Mesenchymal stem cell (in vitro differentiated cells and primary cell): ENCODE results near the gene BTBD16. TPM values are rescaled to one million over a fixed set of nuclear protein-coding genes. Genes with fewer than 3 reads are reported as not detected.

Experiments
- DNase-seq: peaks from one replicate; pipeline ENCODE4 v3.0.0-alpha.2; 2013
- H2AFZ ChIP-seq: one replicate; pipeline ENCODE4 v1.6.1; 2013; ENCODE audit warnings: low read depth, mild to moderate bottlenecking, control low read depth, inconsistent platforms, low read length, moderate library complexity
- H2AK5ac ChIP-seq: 2 replicates; pipeline ENCODE4 v1.6.1; 2013; ENCODE audit warnings: low read length, moderate library complexity, mild to moderate bottlenecking, inconsistent platforms; ENCODE audit not compliant: severe bottlenecking
- H2BK120ac ChIP-seq: one replicate; pipeline ENCODE4 v1.6.1; 2013; ENCODE audit warnings: low read depth, mild to moderate bottlenecking, inconsistent platforms, low read length, moderate library complexity
- H2BK12ac ChIP-seq, 2 experiments: one replicate each; pipeline ENCODE4 v1.6.1; 2013; ENCODE audit warnings: inconsistent platforms in 2 of 2, low read length in 2 of 2, mild to moderate bottlenecking in 2 of 2, moderate library complexity in 2 of 2, control low read depth in 1 of 2
- H2BK15ac ChIP-seq: one replicate; pipeline ENCODE4 v1.6.1; 2013; ENCODE audit warnings: mild to moderate bottlenecking, low read depth, inconsistent platforms; ENCODE audit not compliant: poor library complexity, severe bottlenecking
- H2BK5ac ChIP-seq: 2 replicates; pipeline ENCODE4 v1.6.1; 2013; ENCODE audit warnings: low read depth, mild to moderate bottlenecking, low read length, control low read depth, inconsistent platforms; ENCODE audit not compliant: poor library complexity, severe bottlenecking
- H3K14ac ChIP-seq, 2 experiments: one replicate each; pipeline ENCODE4 v1.6.1; 2013; ENCODE audit warnings: inconsistent platforms in 2 of 2, low read length in 2 of 2, control low read depth in 1 of 2, mild to moderate bottlenecking in 1 of 2, moderate library complexity in 1 of 2
- H3K18ac ChIP-seq, 2 experiments: one replicate each; pipeline ENCODE4 v1.6.1; 2013; ENCODE audit warnings: inconsistent platforms in 2 of 2, low read length in 2 of 2, control low read depth in 1 of 2, low read depth in 1 of 2, mild to moderate bottlenecking in 1 of 2
- H3K23ac ChIP-seq, 2 experiments: one replicate each; pipeline ENCODE4 v1.6.1; 2013; ENCODE audit warnings: inconsistent platforms in 2 of 2, low read length in 2 of 2, mild to moderate bottlenecking in 2 of 2, moderate library complexity in 2 of 2, control low read depth in 1 of 2
- H3K27ac ChIP-seq: 2 replicates; pipeline ENCODE4 v1.5.1; 2013; ENCODE audit warnings: mild to moderate bottlenecking, moderate library complexity, low read length, control low read depth, inconsistent platforms; ENCODE audit not compliant: poor library complexity, severe bottlenecking
- H3K27me3 ChIP-seq, 2 experiments: 2 replicates each; pipeline versions ENCODE4 v1.6.1 to v1.7.0; 2013; ENCODE audit warnings: low read length in 2 of 2, mild to moderate bottlenecking in 2 of 2, moderate library complexity in 2 of 2, control low read depth in 1 of 2, inconsistent platforms in 1 of 2; ENCODE audit not compliant: control insufficient read depth in 1 of 2, insufficient read depth in 1 of 2
- H3K36me3 ChIP-seq, 2 experiments: 2 replicates each; pipeline versions ENCODE4 v1.6.1 to v1.7.0; 2013; ENCODE audit warnings: low read length in 2 of 2, control low read depth in 1 of 2, inconsistent platforms in 1 of 2, low read depth in 1 of 2, mild to moderate bottlenecking in 1 of 2; ENCODE audit not compliant: insufficient read depth in 2 of 2, control insufficient read depth in 1 of 2
- H3K4ac ChIP-seq, 2 experiments: one replicate each; pipeline ENCODE4 v1.6.1; 2013; ENCODE audit warnings: inconsistent platforms in 2 of 2, low read length in 2 of 2, mild to moderate bottlenecking in 2 of 2, moderate library complexity in 2 of 2, control low read depth in 1 of 2, low read depth in 1 of 2
- H3K4me1 ChIP-seq: 2 replicates; pipeline ENCODE4 v1.6.1; 2013; ENCODE audit warnings: low read depth, low read length, control low read depth; ENCODE audit not compliant: control insufficient read depth, insufficient read depth
- H3K4me2 ChIP-seq: 2 replicates; pipeline ENCODE4 v1.6.1; 2013; ENCODE audit warnings: low read length, mild to moderate bottlenecking, inconsistent platforms; ENCODE audit not compliant: poor library complexity, severe bottlenecking
- H3K4me3 ChIP-seq, 2 experiments: 2 replicates each; pipeline versions ENCODE4 v1.5.1 to v1.7.0; 2013; ENCODE audit warnings: low read length in 2 of 2, mild to moderate bottlenecking in 2 of 2, control low read depth in 1 of 2, low read depth in 1 of 2; ENCODE audit not compliant: insufficient read depth in 1 of 2
- H3K79me1 ChIP-seq: replicated peaks from 2 replicates; pipeline ENCODE4 v1.6.1; 2013; ENCODE audit warnings: mild to moderate bottlenecking, control low read depth, low read length, inconsistent platforms; ENCODE audit not compliant: poor library complexity, severe bottlenecking
- H3K9ac ChIP-seq: 2 replicates; pipeline ENCODE4 v1.7.0; 2013; ENCODE audit warnings: mild to moderate bottlenecking, low read length, moderate library complexity
- H3K9me3 ChIP-seq: 2 replicates; pipeline ENCODE4 v1.7.0; 2013; ENCODE audit warnings: mild to moderate bottlenecking, low read length; ENCODE audit not compliant: control insufficient read depth
- H4K8ac ChIP-seq: one replicate; pipeline ENCODE4 v1.6.1; 2013; ENCODE audit warnings: inconsistent platforms, mild to moderate bottlenecking, low read length, moderate library complexity
- H4K91ac ChIP-seq: one replicate; pipeline ENCODE4 v1.6.1; 2013; ENCODE audit warnings: mild to moderate bottlenecking, low read length, inconsistent platforms
- WGBS: methylation state at CpG from one replicate; pipeline ENCODE4 v1.1.7; 2013; ENCODE audit warnings: mixed read lengths; 5-methylcytosine and 5-hydroxymethylcytosine counted together
- polyA plus RNA-seq, 2 experiments: library from polyadenylated mRNA; stranded (reverse); fragments of 200-250 nt; gene quantifications; one replicate each; pipeline ENCODE4 v1.2.3, GENCODE V29; 2013

The BTBD16 gene
- not detected for polyA plus RNA-seq (2013, experiment 1 of 2)
- polyA plus RNA-seq (2013, experiment 2 of 2), result not detected

DNA sequence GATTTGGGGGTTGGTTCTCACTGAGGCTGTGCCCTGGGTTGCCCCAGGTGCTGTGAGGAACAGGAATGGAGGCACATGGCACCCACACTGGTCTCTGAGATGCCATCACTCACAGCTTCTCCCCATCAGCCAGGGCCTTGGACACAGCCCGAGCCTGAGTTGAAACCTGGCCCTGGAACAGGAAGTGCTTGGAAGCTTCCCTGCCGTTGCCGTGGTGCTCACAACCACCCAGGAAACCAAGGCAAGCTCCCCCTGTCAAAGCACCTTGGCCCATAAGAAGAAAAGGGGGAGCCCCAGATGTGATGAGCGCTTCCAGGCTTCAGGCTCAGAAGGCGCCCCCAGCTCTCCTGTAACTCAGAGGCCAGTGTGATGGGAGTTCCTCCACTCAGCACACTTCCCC lies at the start of gene BTBD16:
BTBD16 (plus strand) TSS at position 221 of the 400 bp plus-strand sequence. CDS start 3,786 bp downstream, outside the sequence.
- no peak within 1 kb of the TSS for H2BK12ac ChIP-seq
- WGBS, result 80% methylated on average over 5 of the region's 5 CpGs

DNA sequence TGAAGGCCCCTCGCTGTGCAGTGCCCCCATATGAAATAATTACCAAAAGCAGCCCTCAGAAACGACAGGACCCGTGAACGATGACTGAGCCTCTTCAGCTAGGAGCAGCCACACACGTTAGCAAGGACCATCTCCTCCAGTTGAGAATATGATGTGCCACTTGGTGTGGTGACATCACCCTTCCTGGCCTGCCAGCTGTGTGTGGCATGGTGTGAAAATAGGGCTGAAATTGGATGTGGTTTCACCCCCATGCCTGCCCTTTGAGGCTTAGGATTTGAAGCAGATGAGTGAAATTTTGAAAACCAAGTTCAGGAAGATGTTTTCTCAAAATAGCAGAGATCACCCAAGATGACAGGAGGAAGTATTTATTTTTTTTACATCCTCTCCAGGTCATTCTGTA lies 49.1 kb upstream of the BTBD16 start:
- peaks cover 41 to 47% of the 10 kb centered on the region in 2 experiments for H3K36me3 ChIP-seq
- H2BK15ac ChIP-seq, result no peak overlapping the region
- 88% methylated on average over 5 of the region's 5 CpGs for WGBS
- H3K4ac ChIP-seq, result no peak overlapping the region
- H3K23ac ChIP-seq, result no peak overlapping the region
- no peak overlapping the region for H2BK5ac ChIP-seq
- peaks cover 4% of the 10 kb centered on the region for H3K4me1 ChIP-seq
- no peak for DNase-seq
- no peak overlapping the region for H4K8ac ChIP-seq
- H3K18ac ChIP-seq, result no peak overlapping the region
- peaks cover 2% of the 10 kb centered on the region for H3K79me1 ChIP-seq
- H3K14ac ChIP-seq, result no peak overlapping the region
- no peak overlapping the region for H3K9ac ChIP-seq
- H3K4me2 ChIP-seq, result no peak overlapping the region
- no peak overlapping the region for H3K27ac ChIP-seq
- no peak overlapping the region for H3K4me3 ChIP-seq
- no peak overlapping the region for H2AFZ ChIP-seq
- no peak overlapping the region for H2AK5ac ChIP-seq
- no peak overlapping the region for H4K91ac ChIP-seq
- no peaks in the 10 kb centered on the region for H3K27me3 ChIP-seq
- no peak overlapping the region for H2BK120ac ChIP-seq
- no peaks in the 10 kb centered on the region for H3K9me3 ChIP-seq
- no peak overlapping the region for H2BK12ac ChIP-seq

More for the DNA sequence above, at the start of gene BTBD16:
- Histone ChIP-seq H3K9ac (no peak within 1 kb of the TSS), H2AFZ (no peak within 1 kb of the TSS), H2BK5ac (no peak within 1 kb of the TSS), H3K4me2 (no peak within 1 kb of the TSS), H3K9me3 (no peaks in the 10 kb centered on the region), H3K27me3 (no peaks in the 10 kb centered on the region), H3K27ac (no peak within 1 kb of the TSS), H3K36me3 (peaks cover 6 to 10% of the 10 kb centered on the region in 2 experiments), H3K4me1 (peaks cover 6% of the 10 kb centered on the region), H4K8ac (no peak within 1 kb of the TSS), H2BK120ac (no peak within 1 kb of the TSS), H3K79me1 (peaks cover 5% of the 10 kb centered on the region), H2BK15ac (no peak within 1 kb of the TSS), H3K4ac (no peak within 1 kb of the TSS), H2AK5ac (no peak within 1 kb of the TSS), H3K14ac (no peak within 1 kb of the TSS), H4K91ac (no peak within 1 kb of the TSS), H3K18ac (no peak within 1 kb of the TSS), H3K4me3 (no peak within 1 kb of the TSS), H3K23ac (no peak within 1 kb of the TSS)
- no peak for DNase-seq

DNA sequence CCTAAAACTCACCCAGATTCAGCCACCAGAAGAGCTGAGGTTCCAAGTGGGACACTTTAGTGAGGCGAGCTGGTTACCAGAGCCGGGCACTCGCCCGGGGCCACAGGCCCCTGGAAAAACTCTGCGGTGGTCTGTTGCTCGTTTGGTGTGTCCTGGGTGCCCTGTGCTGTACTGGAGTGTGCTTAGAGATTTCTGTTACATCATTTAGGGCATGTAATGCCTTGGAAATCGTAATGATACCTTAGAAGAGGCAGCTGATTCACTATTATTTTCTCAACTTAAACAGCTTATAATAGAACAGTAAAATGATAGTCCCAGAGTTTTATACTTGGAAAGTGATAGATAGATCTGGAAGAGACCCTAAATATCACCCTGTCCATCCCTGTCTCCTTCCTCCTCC lies 48.5 kb upstream of the BTBD16 start:
- Histone ChIP-seq H3K36me3 (peaks cover 45 to 51% of the 10 kb centered on the region in 2 experiments), H2BK5ac (no peak overlapping the region), H3K4me1 (peaks cover 4% of the 10 kb centered on the region), H3K9me3 (no peaks in the 10 kb centered on the region), H3K14ac (no peak overlapping the region), H2AFZ (no peak overlapping the region), H3K23ac (no peak overlapping the region), H2BK120ac (no peak overlapping the region), H3K27ac (no peak overlapping the region), H2BK15ac (no peak overlapping the region), H2BK12ac (no peak overlapping the region), H3K79me1 (peaks cover 2% of the 10 kb centered on the region), H3K9ac (no peak overlapping the region), H3K27me3 (no peaks in the 10 kb centered on the region), H3K4ac (no peak overlapping the region), H3K18ac (no peak overlapping the region), H3K4me2 (no peak overlapping the region), H2AK5ac (no peak overlapping the region), H4K8ac (no peak overlapping the region), H4K91ac (no peak overlapping the region), H3K4me3 (no peak overlapping the region)
- 95% methylated on average over 4 of the region's 7 CpGs for whole genome bisulfite sequencing
- no peak for DNase-seq

DNA sequence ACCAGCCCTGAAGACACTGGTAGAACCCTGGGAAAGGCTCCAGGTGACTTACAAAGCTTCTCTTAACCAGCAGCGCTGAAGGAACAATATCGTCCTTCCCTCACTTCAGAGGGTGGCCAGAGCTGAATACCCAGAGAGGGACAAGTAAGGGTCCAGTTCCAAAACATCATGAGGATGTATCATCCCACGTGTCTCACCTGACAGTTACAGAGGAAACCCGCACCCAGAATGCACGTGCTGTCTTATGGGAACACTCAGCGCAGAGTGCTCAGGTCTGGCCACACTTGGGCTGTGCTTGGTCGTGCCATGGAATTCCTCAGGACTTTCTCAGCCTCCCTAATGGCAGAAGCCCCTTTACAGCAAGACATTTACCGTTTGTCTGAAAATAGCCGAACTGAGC lies 46.9 kb upstream of the BTBD16 start:
- Histone ChIP-seq H3K4me2 (no peak overlapping the region), H3K4me3 (no peak overlapping the region), H3K4ac (no peak overlapping the region), H2BK12ac (no peak overlapping the region), H3K4me1 (peaks cover 4% of the 10 kb centered on the region), H2AK5ac (no peak overlapping the region), H2BK5ac (no peak overlapping the region), H4K91ac (no peak overlapping the region), H3K27ac (no peak overlapping the region), H2AFZ (no peak overlapping the region), H3K18ac (no peak overlapping the region), H2BK15ac (no peak overlapping the region), H2BK120ac (no peak overlapping the region), H3K23ac (no peak overlapping the region), H3K36me3 (peaks cover 43 to 57% of the 10 kb centered on the region in 2 experiments), H3K9ac (no peak overlapping the region), H4K8ac (no peak overlapping the region), H3K79me1 (peaks cover 4% of the 10 kb centered on the region), H3K27me3 (no peaks in the 10 kb centered on the region), H3K14ac (no peak overlapping the region), H3K9me3 (no peaks in the 10 kb centered on the region)
- WGBS, result 98% methylated on average over 9 of the region's 9 CpGs
- DNase-seq, result no peak
